ENCODE measurements around the gene FOXC2.

DNA sequence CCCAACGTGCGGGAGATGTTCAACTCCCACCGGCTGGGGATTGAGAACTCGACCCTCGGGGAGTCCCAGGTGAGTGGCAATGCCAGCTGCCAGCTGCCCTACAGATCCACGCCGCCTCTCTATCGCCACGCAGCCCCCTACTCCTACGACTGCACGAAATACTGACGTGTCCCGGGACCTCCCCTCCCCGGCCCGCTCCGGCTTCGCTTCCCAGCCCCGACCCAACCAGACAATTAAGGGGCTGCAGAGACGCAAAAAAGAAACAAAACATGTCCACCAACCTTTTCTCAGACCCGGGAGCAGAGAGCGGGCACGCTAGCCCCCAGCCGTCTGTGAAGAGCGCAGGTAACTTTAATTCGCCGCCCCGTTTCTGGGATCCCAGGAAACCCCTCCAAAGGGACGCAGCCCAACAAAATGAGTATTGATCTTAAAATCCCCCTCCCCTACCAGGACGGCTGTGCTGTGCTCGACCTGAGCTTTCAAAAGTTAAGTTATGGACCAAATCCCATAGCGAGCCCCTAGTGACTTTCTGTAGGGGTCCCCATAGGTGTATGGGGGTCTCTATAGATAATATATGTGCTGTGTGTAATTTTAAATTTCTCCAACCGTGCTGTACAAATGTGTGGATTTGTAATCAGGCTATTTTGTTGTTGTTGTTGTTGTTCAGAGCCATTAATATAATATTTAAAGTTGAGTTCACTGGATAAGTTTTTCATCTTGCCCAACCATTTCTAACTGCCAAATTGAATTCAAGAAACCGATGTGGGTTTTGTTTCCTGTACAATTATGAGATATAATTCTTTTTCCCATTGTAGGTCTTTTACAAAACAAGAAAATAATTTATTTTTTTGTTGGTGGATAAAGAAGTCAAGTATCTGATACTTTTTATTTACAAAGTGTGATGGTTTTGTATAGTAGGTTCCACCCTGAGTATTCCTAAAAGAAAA is 2.3 kb downstream of the FOXC2 start:
- TF ChIP-seq, protein P1, sequence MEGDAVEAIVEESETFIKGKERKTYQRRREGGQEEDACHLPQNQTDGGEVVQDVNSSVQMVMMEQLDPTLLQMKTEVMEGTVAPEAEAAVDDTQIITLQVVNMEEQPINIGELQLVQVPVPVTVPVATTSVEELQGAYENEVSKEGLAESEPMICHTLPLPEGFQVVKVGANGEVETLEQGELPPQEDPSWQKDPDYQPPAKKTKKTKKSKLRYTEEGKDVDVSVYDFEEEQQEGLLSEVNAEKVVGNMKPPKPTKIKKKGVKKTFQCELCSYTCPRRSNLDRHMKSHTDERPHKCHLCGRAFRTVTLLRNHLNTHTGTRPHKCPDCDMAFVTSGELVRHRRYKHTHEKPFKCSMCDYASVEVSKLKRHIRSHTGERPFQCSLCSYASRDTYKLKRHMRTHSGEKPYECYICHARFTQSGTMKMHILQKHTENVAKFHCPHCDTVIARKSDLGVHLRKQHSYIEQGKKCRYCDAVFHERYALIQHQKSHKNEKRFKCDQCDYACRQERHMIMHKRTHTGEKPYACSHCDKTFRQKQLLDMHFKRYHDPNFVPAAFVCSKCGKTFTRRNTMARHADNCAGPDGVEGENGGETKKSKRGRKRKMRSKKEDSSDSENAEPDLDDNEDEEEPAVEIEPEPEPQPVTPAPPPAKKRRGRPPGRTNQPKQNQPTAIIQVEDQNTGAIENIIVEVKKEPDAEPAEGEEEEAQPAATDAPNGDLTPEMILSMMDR (IDR thresholded peaks at IDR 0.05): no peak
- TF ChIP-seq POLR2A (IDR thresholded peaks at IDR 0.05): no peak

Measured in heart left ventricle (tissue), 13 donors.